ENCODE measurements around the gene LRRC55.
"Not testable (repeated sequence)": the region's sequence is repeated elsewhere in the genome, so short reads cannot be mapped to it uniquely, and the experiment has no call there.

The LRRC55 gene

DNA sequence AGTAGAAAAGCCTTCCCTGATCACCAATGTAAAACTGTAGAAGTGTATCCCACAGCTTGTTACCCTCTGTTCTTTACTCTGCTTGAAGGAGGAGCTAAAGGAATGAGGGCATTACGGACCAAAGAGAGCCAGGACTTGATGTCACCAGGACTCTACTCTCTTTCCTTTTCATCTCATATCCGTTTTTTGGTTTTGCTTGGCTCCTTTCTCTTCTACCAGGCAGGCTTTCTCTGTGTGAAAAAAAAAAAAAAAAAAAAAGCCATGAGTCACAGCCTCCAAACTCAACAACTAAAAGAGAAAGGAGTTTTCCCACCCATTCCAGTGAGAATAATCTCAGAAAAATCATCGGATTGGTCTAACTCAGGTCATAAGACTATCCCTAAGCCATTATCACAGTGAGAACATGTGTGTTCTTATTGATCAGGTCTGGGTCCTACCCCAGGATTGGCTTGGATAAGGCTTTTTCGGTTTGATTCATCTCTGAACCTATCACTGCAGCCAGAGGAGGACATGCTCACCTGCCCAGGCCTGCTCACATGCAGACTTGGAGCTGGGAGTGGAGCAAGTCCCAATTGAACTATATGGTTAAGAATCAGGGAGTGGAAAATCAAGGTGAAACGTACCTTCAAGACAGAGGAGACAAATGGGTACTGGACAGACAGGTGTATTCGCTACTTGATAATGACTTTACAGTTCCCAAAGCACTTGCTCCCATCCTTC is 19.4 kb upstream of the LRRC55 start:
- DNase-seq, result no peak

- no peak for DNase-seq
These were observed 18.4 kb upstream of the LRRC55 start for GRCh38 chr11:57163160-57163868.

- no peak for DNase-seq
These were observed 17.4 kb upstream of the LRRC55 start for GRCh38 chr11:57164317-57164716.

GRCh38 chr11:57167125-57167846 is 14.5 kb upstream of the LRRC55 start:
- DNase-seq, result no peak

DNA sequence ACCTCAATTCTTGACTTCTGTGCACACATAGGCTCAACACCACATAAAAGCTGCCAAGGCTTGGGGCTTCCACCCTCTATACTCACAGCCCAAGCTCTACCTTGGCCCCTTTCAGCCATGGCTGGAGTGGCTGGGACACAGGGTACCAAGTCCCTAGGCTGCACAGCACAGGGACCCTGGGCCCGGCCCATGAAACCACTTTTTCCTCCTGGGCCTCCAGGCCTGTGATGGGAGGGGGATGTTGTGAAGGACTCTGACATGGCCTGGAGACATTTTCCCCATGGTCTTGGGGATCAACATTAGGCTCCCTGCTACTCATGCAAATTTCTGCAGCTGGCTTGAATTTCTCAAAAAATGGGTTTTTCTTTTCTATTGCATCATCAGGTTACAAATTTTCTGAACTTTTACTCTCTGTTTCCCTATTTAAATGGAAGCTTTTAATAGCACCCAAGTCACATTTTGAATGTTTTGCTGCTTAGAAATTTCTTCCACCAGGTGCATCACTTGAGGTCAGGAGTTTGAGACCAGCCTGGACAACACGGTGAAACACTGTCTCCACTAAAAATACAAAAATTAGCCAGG is 11.9 kb upstream of the LRRC55 start:
- DNase-seq, result not testable (repeated sequence)

DNA sequence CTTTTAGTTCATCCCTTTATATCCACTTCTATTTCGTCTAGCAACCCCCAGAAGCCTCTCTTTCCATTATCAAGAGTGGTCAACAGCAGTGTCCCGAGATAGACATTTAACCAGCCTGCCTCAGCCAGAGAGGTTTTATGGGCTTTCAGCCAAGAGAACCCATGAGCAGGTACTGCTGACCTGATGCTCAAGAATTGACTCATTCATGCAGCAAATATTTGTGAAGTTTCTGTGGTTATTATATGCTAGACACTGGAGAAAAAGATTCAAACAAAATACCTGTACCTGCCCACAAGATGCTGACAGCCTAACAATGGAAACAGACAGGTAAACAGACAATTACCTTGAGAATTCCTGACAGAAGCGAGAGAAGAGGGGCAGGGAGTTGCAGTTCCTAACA is 9.7 kb upstream of the LRRC55 start:
- DNase-seq, result no peak

DNA sequence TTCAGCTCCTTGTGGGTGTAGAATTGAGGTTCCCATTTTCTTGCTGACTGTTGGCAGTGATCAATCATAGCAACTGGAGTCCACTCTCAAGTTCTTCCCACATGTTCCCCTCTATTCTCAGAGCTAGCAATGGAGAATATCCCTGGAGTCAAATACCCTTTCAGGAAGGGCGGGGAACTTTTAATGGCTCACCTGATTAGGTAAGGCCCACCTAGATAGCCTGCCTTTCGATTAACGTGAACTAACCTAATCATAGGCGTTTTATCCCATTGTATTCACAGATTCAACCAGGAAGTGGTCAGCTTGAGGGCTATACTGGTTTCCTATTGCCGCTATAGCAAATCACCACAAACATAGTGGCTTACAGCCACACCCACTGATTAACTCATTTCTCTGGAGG is 7.1 kb upstream of the LRRC55 start:
- DNase-seq, result no peak

DNA sequence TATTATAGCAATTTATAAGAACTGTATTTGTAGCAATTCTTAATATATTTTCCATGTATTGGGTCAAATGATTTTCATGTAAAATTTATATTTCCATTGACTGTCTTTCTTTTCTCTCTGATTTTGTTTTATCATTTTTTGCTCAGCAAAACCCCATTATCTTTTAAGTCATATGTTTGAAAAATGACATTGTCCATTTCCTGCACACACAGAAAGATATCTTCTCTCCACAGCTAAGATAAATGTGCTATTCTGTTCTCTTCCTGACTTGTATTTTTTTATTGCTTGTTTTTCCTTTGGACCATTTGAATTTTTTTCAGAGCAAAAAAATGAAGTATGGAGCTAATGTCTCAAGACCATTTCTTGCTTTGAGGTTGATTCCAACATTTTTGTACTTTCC is 6.3 kb upstream of the LRRC55 start:
- no peak for DNase-seq

DNA sequence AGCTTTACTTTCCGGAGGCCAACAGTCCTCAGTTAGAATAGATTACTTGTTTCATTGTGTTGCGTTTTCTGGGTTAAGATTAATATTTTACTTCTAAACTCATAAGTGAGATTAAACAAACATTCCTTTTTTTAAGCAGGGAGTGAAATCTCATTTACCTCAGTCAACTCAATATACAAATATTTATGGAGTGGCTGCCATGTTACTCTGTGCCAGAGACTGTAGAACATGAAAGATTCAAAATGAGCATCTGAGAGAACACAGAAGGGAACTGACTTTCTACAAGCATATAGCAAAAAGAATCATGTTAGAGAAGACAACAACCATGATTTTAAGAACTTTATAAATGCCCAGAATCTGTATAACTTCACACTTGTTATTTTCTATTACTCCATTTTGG is 3.4 kb upstream of the LRRC55 start:
- DNase-seq, result no peak

- no peak for DNase-seq
These were observed 2.1 kb upstream of the LRRC55 start for GRCh38 chr11:57179681-57180080.

GRCh38 chr11:57180081-57180561 is 1.6 kb upstream of the LRRC55 start:
- DNase-seq, result no peak

DNA sequence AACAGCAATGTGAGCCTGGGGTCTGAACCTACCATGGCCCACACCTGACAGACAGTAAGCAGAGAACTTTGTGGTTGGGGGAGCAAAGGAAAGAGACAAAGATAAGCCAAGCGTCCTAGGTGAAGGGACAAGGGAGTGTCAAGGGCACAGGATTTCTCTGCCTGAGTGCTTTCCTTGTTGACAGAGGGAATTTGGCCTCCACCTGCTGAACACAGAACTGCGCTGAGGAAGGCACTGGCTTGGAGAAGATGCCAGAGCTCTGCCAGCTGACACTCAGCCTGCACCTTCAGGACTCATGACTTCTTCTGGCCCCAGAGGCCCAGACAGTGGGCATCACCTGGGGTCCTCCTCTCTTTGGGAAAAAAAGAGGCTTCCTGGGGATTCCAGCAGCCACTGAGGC is 789 bp upstream of the LRRC55 start:
- DNase-seq, result no peak

GRCh38 chr11:57182896-57183295 is 1.1 kb downstream of the LRRC55 start:
- DNase-seq, result no peak

- no peak for DNase-seq
These were observed 8.8 kb downstream of the LRRC55 start for GRCh38 chr11:57190548-57190947.

GRCh38 chr11:57191311-57192219 is 9.8 kb downstream of the LRRC55 start:
- no peak for DNase-seq

DNA sequence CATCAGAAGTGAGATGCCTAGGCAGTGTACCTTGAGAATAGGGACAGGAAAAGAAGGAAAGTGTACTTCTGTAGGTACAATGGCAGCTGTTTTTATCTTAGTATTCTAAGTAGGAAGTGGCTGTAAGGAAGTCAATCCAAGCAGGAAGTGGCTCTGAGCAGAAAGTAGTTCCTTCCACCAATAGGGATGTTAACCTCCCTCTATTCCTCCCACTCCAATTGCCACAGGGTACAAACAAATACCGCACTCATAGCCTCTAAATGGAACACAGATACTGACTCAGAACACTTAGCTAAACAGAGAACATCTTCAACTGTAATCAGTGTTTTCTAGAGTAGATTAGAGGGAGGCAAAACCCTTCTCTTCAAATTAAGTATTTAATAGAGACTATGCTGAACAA is 10.6 kb downstream of the LRRC55 start:
- DNase-seq, result no peak

DNA sequence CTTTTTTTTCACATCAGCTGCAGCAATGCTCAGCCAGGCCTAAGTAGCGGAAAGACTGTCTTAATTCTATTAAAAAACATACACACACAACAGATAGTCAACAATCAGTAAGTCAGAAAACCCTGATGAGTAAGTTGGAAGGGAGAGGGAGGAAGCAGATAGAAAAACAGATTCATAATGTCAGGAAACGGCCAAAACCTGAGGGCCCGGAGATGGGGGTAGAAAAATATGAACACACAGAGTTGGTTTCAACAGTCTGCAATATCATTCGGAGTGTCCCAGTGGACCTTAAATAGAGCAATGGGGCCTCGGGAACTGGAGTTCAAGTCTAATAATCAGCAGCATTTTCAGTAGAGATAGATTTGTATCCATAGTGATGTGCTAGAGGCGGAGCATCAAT is 14.8 kb downstream of the LRRC55 start:
- DNase-seq, result no peak

DNA sequence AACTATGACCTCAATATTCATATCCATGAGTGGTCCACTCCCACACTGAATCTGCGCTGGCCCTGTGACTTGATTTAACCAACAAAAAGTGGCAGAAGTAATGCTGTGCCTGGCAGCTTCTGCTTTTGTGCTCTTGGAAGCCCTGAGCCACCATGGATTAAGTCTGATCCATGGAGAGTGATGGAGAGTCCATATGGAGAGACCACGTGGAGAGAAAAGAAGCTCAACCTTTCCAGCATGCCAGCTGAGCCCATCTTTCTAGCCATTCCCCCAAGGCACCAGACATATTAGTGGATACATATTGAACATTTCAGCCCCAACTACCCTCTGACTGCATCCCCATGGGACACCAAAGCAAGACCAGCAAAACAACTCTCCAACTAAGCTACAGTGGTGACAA is 16.0 kb downstream of the LRRC55 start:
- no peak for DNase-seq

GRCh38 chr11:57199330-57199729 is 17.6 kb downstream of the LRRC55 start:
- DNase-seq, result no peak

DNA sequence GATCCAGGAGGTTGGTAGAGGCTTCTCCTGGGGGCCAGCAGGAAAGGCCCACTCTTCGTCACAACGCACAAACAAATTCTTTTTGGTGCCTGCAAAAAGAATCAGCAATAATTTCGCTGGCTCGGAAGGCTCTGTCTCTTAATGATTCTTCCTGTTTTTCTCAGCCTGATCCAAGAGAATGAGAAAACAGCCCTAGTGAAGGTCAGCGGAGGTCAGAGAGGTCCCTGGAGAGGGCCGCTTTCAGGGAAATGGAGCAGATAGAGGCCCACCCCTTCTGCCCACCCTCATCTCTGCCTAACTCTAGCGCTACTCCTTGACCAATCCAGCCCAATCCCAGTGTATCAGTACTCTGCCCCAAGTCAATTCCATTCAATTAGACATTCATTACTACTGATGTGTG is 19.2 kb downstream of the LRRC55 start:
- no peak for DNase-seq

DNA sequence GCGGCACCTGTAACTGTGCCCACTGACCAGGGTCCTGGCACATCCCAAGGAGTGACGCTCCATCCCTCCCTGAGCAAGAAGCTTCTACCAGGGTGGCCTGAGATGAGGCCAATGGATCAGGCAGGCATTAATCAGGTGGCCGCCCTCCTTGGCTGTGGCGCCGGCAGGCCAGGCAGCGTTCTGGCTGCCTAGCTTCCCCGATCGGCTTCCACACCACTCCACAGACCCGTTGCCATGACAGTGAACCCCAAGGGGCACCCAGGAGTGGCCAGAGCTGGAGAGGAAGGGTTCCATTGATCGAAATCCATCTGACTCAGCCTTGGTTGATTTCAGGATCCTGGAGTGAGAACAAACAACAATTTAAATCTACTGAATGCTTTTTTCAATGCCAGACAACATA is 20.5 kb downstream of the LRRC55 start:
- DNase-seq, result no peak

GRCh38 chr11:57203359-57203758 is 21.6 kb downstream of the LRRC55 start:
- no peak for DNase-seq
